ENCODE measurements around the gene TNFRSF17.

DNA sequence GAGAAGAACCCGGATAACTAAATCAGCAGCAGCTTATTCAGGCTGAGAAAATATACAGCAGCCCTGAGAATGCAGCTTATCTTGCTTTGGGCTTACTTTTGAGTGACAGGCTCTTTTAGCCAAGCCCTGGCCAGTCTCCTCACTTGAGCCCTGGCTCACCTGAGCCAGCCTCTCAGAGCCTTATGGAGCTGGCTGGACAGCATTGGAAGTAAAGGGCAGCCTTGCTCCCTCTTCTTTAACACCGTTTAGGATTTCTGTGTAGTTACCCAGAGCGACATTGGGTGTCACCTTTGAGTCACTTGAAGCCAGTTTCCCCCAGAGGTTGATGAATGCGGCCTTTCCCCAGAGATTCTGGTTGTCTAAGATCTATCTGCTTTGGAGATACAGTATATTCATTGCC, 15.5 kb upstream of the TNFRSF17 start:
- TF ChIP-seq SPI1 (IDR thresholded peaks at IDR 0.05; ENCODE audit: low read depth, low read length) (no peak), POLR2A (IDR thresholded peaks at IDR 0.05; ENCODE audit: low read depth, low read length) (no peak), POLR2AphosphoS5 (IDR thresholded peaks at IDR 0.05; ENCODE audit: low read depth, low read length) (no peak), TAF1 (IDR thresholded peaks at IDR 0.05; ENCODE audit: low read depth, low read length) (no peak), PAX5 (IDR thresholded peaks at IDR 0.05; ENCODE audit: insufficient read depth, low read length, severe bottlenecking) (no peak)
